22Rv1 (cell line): ENCODE measurements around the gene NELFB.

ENCODE experiments used
- H3K27ac ChIP-seq: fragments of 450-650 bp; 2 replicates; pipeline ENCODE4 v1.5.1; 2017
- CTCF ChIP-seq: fragments of 450-650 bp; IDR thresholded peaks from 2 replicates; pipeline ENCODE4 v1.5.1; 2017; ENCODE audit warnings: mild to moderate bottlenecking
- ZFX ChIP-seq: fragments of 450-650 bp; IDR thresholded peaks from 2 replicates; pipeline ENCODE4 v1.6.1; 2017; ENCODE audit warnings: antibody characterized with exemption, borderline replicate concordance

Gene NELFB

GRCh38 chr9:137299938-137300337 lies 44.8 kb downstream of the NELFB start:
- H3K27ac ChIP-seq: peak overlapping the region; percentile 98
- TF ChIP-seq ZFX (no peak), CTCF (no peak)

GRCh38 chr9:137300567-137301080 lies 45.5 kb downstream of the NELFB start:
- H3K27ac ChIP-seq: peak overlapping the region; percentile 98
- TF ChIP-seq ZFX (no peak), CTCF (no peak)

- H3K27ac ChIP-seq: peak overlapping the region; percentile 98
- TF ChIP-seq CTCF: peak; percentile 85
- no peak for TF ChIP-seq ZFX
Measured at GRCh38 chr9:137301081-137301947, 46.2 kb downstream of the NELFB start.

- H3K27ac ChIP-seq: peak within 1 kb of the TSS; percentile 98
- TF ChIP-seq CTCF (no peak), ZFX (no peak)
Measured at GRCh38 chr9:137302118-137302448, 47.0 kb downstream of the NELFB start, which contains the start of gene NRARP. TSS of gene NRARP (minus strand) at chr9:137302271. CDS start at chr9:137301928, 343 bp downstream.

- TF ChIP-seq ZFX (no peak), CTCF (peak; percentile 84)
- peak overlapping the region; percentile 98 for H3K27ac ChIP-seq
Measured at GRCh38 chr9:137302449-137303150, 47.5 kb downstream of the NELFB start.

- TF ChIP-seq CTCF (no peak), ZFX (no peak)
- peak overlapping the region; percentile 98 for H3K27ac ChIP-seq
Measured at GRCh38 chr9:137303151-137303892, 48.2 kb downstream of the NELFB start.
